AG08396 (cell line): ENCODE data around the gene BCAR1.
A peak's percentile ranks its signal among the peaks of the same experiment; 100 is the strongest.

ENCODE experiments used
- DNase-seq: peaks from one replicate; pipeline ENCODE4 v3.0.0; 2012; ENCODE audit warnings: low spot score, mixed read lengths

The BCAR1 gene

DNA sequence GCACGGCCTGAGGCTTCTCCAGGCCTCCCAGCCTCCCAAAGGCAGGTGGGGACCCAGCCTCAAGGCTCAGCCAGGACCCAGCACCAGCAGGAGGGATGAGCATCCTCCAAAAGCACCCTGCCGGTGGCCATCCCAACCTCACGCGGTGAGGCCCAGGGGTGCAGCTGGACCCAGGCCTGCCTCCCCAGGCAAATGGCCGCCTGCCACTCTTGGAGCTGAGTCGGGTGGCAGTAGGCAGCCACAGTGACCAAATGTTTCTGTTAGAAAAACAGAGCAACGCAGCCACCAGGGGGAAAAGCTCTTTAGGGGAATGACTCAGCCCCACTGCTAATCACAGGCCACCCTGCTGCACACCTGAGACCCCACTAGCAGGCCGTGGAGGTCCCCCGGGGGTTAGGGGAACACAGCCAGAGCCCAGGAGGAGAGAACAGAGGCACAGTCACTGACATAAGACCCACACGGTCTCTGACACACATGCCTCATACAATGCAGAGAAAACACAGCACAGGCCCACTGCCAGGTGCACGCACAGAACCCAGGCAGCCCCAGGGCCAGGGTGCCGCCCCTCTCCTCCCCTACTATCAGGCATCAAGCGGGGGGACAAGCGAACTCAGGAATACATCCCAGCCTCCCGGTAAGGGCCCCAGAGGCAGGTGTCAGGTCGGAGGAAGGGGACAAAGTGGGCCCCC is 12.4 kb downstream of the BCAR1 start:
- peak; percentile 79 for DNase-seq

DNA sequence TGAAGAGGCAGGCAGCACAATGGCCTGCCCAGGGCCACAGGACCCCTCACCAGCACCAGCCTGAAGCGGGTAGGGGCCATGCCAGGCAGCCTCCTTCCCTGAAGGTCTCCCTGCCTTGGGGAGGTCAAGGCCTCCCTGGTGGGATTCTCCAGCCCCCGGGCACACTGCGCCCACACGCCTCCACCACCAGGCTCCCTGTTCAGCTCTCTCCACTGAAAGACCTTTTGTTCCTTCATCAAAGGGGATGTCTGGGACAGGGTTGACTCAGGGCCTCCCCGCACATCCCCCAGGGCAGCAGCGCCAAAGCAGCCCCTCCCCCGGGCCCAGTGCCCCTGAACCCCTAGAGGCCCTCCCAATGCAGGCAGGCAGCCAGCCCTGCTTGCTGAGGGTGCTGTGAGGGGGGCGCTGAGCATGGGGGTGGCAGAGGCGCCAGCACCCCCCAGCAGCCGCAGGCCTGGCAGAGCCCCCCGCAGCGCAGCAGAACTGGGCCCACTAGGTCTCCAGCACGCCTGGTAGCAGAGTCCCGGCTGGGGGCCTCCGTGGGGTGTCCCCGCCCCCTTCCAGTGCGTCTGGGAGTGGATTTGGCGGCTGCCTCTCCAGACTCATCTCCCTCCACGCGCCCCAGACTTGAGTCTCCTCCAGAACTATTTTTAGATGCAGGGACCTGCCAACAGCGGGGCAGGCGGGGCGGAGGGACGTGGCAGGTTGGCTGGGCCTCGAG is 13.1 kb downstream of the BCAR1 start:
- peak; percentile 94 for DNase-seq

DNA sequence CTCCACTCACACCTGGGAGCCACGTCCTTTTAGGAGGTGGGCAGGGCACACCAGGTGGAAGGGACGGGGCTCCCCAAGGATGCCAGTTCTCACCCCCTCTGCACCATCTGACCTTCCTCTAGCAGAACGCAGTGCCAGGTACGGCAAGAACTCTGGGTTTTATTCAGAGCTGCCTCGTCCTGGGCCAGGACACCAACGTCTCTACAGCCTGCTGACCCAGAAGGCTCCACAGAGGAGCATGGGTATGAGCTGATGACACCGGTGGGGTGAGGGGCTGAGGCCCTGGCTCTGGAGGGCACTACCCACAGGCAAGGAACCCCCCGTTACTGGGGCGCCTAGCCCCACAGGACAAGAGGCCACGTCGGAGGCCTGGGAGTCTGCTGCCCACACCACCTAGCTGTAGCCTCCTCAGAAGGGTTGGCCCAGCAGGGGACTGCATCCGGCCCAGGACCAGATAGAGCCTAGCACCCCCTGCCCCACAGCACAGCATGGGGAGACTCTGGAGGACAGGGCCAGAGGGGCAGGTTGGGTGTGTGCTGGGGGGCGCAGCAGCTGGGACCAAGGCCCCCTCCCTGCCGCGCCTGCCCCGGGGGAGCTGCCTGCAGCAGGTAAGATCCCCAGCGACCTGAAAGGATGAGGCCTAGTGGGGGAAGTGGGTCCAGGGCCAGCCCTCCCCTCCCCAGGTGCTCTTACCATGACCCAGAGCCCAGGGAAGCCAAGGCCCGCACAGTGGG is 13.9 kb downstream of the BCAR1 start:
- DNase-seq: no peak

DNA sequence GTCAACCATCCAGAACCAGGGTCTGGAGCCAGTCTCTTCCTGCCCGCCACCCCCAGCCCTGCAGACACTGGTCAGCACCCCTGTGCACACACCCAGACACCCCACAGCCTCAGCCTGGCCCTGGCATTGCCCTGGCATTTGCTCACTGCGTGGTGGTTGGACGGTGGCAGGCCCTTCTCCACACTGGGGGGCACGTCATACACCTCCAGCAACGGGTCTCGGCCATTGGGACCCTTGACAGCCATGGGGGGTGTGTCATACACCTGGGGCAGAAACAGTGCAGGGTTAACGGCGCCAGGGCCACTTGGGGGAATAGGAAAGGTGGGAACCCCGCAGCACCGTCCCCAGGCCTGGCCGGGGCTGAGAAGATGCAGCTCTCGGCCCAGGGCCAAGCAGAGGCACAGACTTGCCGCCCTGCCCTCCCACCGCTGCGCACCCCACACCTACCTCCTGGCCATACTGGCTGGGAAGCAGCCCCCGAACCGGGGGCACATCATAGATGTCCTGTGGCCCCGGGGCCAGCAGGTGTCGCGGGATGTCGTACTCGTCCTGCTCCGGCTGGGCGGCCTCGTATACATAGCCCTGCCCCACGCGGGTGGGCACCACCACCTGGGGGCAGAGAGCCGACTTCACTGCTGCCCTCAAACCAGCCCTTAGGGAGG is 14.6 kb downstream of the BCAR1 start:
- DNase-seq: no peak

DNA sequence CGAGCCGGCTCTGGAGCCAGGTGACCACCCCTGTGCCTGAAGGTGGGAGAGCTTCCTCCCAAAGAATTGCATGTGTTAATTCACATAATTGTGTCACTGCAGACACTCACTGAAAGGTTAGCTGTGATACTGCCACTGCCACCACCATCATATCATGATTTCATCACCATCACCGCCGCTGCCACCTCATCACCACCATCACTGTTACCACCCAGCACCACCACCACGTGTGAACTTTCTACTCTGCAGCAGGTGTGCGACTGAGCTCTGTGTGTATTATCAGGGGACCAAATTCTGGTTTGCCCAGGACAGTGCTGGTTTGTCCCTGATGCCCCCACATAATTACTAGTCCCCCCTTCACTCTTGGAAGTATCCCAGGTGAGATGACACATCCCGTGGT is 15.2 kb downstream of the BCAR1 start:
- DNase-seq: no peak

DNA sequence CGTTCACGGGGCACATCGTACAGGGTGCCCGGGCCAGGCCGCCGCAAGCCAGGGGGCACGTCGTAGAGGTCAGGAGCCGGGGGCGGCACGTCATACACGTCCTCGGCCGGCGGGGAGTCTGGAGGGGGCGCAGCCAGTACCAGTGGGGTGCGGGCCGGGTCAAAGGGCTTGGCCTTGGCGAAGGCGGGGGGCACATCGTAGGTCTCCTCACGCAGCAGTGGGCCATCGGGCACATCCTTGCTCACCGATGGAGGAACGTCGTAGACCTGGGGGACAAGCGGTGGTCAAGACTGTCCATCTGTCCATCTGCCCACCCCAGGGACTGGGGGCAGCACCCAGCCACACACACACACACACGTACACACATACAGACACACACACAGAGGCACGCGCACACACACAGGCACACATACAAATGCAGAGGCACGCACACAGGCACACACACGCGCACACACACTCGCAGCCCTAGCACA is 15.7 kb downstream of the BCAR1 start:
- no peak for DNase-seq

DNA sequence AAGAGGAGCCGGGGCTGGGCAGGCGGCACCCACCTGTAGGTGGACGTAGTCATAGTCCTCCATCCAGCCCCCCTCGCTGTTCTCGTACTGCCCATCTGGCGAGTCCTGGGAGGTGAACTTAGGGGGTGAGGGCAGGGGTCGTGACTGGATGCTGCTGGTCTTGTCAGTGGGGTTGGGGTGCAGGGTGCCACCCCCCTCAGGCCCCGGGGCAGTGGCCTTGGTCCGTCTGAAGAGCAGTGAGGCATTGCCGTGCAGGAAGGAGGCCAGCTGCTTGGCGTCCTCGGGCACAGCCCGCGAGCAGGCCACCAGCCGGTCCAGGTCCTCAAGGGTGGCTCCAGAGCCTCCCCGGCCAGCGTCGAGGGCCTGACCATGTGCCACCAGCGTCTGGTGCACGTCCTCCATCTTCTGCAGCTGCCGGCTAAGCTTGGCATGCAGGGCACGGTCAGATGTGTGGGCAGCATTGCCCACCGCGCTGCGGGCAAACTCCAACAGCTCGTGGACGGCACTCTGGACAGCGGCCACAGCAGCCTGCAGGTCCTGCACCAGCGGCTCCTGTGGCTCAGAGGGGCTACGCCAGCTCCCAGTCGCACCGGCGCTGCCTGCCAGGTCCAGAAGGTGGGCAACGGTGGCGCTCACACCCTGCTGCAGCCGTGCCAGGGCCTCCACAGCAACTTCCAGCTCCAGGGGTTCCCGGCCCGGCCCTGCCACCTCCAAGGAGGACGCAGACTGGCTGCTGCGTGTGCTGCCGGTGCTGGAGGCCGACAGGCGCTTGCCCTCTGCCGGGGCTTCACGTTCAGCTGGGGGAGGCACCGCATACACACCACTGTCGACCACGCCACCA is 16.3 kb downstream of the BCAR1 start:
- DNase-seq: no peak

DNA sequence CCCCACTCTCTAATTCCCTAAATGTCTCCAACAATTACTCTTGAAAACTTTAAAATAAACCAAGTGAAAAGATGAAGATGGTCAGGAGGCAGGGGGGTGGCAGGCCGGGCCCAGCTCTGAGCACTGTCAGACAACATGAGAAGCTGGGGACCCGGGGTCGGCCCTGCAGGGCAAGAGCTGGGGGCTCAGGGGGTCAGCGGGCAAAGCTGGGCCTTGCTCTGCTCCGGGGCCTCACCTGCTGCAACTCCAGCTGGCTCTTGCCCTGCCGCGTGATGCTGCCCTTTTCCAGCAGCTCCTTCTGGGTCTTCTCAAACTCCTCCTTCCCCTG is 17.8 kb downstream of the BCAR1 start:
- no peak for DNase-seq

DNA sequence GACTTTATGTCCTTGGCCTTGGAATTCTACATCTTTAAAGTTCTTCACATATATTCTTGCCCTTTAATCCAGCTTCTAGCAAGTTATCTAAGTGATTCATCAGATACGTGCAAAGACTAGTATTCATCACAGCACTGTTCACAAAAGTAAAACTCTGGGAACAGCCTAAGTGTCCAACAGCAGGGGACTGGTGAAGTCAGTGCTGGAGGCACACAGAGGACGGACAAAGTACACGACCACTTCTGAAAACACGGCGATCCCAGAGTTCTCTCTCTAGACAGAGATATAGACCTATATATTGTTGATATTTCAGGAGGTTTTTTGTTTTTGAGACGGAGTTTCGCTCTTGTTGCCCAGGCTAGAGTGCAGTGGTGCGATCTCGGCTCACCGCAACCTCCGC is 19.9 kb downstream of the BCAR1 start:
- no peak for DNase-seq

DNA sequence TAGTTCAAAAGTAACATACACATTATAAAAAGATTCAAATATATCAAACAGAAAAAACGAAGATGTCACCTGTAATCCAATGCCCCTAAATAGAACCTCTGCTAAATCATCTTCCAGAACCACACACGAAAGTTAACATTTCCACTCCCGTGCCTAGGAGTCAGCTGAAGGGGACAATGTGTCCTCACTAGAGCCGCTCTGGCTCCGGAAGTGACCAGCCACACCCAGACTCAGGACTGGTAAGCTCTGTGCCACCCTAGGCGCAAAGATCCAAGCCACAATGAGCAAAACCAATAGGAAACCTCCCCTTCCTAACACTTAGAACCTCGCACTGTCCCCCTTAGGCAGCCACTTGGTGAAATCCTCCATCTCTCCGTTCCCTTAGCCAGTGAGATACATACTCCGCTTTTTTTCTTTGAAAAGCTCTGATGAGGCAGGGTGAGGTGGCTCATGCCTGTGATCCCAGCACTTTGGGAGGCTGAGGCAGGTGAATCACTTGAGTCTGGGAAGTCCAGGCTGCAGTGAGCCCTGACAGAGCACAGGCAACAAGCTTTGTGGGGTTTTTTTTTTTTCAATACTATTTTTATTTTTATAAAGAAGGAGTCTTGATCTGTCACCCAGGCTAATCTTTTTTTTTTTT is 20.8 kb downstream of the BCAR1 start:
- DNase-seq: no peak

DNA sequence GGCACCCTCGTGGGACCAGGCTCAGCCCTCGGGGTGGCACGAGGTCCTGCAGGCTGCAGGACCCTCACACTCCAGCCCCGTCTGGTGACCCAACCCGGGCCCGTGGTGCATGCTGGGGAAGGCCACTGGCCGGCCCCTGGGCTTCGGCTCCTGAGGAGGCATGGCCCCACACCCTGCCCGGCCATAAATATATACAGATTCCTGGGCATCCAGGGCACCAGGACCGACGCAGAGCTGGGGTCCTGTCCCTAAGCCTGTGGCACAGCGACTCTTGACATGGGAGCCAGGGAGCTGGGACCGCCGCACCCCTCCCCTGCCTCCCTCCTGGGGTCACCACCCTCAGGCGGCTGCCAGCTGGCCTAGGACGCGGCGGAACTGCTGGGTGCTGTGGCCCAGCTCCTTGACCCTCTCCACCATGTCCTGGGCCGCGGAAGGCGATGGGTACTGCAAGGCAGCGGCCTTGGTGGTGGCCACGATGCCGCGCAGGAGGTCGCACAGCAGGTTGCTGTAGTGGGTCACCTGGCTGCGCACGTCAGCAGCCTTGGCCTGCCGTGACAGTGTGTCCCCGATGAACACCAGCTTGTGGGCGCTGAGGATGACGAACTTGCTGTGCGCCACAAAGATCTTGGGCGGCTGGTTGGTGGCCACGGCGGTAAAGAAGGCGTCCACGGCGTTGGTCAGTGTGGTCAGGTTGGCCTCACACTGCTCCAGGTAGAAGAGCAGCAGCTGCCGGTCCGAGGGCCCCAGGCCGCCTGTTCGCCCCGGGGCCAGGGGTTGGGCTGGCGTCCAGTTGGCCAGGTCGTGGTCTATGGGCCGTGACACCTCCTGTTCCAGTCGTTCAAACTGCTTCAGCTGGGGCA is 22.0 kb downstream of the BCAR1 start:
- no peak for DNase-seq

DNA sequence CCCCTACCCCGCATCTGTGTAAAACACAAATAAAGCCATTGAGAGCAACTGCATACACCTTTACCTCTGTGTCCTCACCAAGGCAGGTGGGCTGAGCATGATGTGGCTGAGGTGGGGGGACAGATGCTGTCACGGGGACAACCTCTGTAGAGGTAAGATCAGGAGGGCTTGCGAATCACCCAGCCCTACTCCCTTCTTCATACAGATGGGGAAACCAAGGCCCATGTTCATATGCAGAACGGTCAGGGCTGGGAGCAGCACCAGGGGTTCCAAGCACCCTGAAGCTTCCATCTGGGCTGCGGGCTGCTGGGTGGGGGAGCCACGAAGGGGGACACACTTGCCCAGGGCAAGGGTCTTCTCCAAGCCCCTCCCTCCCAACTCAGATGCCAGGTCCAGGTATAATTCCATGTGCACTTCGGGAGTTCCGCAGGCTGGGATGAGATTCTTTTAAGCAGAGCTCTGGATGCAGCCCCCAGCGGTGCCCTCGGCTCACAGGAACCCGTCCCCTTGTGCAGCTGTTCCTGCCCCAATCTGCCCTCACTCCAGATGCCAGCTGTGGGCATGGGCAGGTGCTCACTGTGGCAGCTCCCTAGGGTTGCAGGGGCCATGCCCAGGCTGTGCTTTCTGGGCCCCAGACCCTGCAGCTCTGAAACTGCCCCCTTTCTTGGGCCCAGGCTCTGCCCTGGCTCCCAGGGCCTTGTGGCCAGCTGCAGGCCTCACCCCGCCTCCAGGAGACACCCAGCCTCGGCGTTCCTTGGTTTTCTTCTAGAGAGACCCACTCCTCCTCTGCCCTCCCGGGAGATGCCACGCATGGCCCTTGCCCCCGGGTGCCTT is 23.1 kb downstream of the BCAR1 start:
- no peak for DNase-seq

DNA sequence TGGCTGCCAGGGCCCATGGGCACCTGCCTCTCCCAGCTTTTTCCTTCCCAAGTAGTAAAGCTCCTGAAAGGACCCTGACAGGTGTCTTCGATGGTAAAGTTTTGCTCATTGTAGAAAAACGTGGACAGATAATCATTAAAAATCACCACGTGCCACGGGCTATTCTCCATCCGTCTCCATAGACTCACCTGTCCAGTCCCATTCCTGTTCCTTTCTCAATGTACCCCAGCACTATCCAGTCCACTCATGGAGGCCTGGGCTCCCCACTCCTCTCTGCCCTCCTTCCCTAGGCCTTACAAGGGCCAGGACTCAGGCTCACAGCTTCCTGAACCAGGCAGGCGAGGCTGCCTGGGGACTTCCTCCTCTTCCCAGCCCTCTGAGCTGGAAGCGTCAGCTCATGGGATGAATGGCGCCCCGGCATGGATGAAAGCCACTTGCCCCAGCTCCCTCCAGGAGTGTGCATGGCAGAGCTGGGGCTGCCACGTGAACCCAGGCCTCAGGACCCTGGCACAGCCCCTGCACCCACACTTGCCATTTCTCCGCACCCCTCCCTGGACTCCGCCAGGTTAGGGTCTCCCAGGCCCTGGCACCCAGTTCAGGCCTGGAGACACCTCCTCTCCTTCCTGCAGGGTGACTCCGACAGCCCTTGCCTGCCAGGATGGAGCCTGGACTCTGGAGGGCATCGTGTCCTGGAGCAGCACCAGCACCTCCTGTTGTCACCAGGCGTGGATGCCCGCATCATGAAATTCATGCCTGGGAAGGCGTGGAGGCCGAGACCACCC is 23.9 kb downstream of the BCAR1 start:
- no peak for DNase-seq

DNA sequence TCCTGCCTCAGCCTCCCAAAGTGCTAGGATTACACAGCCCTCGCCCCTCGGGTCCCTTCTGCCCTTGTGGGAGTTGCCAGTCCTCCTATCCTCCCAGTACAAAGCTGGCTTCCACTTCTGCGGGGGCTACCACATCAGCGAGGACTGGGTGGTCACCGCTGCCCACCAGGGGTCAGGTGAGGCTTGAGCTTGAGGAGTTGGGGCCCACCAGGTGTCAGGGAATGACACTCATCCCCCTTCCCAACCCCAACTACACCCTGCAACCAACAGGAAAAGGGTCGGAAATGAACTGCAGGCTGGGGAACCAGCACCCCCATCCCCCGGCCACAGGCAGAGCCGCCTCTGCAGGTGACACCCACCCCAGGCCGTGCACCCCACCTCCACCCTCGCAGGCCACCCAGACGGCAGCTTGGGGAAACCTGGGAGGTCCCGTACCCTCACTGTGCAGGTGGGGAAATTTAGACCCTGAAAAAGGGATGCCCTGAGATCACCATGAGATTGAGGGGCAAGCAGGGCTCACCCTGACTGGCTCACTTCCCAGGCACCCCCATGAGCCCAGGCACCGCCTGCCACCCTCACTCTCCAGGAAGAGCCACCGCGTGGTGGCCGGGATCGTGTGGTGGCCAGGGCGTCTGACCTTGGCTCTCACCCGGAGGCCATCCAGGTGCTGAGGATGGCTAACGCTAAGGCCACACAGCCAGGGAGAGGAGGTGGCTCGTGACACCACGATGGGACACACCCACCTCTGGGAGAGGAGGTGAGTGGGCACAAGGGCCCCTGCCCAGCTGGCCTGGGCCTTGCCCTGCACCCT is 24.7 kb downstream of the BCAR1 start:
- no peak for DNase-seq

DNA sequence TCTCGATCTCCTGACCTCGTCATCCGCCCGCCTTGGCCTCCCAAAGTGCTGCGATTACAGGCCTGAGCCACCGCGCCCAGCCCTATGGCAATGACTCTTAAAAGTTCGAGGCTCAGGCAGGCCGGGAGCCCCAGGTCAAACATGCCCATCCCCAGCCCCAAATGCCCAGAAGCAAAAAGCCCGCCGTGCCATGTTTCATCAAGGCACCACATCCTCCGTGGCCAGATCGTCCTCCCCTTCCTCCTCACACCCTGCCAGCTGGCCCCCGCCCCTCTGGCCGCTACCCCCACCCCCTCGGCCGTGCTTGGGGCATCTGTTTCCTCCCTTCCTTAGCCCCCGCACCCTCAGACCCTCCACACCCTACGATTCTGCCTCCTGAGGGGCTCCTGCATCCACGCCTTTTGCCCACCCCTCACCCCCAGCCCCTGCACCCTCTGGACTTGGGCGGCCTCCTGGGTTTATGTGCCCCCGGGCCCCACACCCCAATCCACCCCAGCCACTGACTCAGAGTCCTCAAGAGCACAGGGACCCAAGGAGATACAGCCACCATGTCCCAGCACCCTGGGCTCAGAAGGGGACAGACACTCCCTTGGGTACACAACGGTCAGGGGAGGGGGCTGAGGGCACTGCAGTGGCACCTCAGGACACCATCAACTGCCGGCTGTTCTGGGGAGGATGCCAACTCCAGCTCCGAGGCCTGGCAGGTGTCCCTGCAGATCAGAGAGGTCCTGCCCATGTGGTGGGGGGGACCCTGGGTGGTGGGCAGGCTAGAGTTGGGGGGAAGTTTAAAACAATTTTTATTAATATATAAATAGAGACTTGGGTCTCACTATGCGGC is 25.5 kb downstream of the BCAR1 start:
- no peak for DNase-seq

DNA sequence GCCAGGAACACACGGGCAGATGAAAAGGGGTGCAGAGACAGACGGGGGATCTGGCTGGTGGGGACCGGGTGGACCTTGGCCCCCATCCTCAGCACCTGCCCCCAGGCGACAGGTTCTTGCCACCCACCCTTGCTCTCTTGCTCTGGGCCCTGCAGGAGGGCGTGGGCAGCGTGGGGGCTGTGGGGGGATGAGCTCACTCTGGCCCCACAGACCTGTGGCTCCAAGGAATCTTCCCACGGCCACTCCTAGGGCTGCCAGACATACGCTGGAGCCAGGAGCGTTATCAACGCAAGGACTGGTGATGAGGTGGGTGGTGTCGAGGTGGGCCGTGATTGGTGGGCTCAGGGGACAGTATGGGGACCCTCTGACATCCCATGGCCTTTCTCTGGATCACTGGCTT is 26.3 kb downstream of the BCAR1 start:
- DNase-seq: no peak
